ENCODE results near the gene UPK1A. TPM values are rescaled to one million over a fixed set of nuclear protein-coding genes. Genes with fewer than 3 reads are reported as not detected.

UPK1A gene
- total and polyA plus RNA-seq, 2 donors (not counting 1 experiment from before 2014, with no cell fraction given) = 0.16 TPM; not detected in 1

DNA sequence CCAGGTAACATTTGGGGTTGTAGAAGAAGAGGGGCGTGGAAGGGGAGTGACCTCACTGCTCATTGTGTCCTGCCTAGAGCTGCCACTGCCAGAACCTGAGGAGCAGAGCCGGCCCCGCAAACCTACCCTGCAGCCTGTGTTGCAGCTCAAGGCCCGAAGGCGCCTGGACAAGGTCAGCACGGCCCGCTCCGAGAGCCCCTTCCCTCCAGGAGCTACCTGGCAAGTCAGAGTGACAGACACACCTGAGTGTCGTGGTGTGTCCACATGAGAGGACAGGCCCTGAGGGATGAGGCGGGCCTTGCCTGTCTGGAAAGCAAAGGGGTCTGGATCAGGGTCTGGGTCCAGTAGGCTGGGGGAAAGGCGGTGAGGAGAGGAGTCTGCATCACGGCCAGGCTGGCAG, 58.2 kb downstream of the UPK1A start:
- H3K27ac Mint-ChIP-seq = no peak overlapping the region

DNA sequence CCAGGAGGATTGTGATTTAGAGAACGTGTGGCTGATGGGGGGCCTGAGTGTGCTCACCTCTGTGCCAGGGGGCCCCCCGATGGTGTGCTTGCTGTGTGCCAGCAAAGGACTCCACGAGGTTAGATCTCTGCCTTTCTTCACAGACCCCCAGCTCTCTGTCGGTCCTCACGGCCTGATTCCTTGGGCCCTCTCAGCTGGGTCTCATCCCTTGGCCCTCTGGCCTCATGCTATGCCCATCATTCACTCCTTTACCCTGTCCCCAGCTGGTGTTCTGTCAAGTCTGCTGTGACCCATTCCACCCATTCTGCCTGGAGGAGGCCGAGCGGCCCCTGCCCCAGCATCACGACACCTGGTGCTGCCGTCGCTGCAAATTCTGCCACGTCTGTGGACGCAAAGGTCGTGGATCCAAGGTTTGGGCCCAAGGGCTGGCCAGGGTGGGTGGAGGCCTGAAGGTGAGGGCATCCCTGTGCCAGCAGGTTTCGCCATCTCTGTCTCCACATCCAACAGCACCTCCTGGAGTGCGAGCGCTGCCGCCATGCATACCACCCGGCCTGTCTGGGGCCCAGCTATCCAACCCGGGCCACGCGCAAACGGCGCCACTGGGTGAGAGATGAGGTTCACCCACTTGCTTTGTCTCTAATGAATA, 59.0 kb downstream of the UPK1A start:
- no peaks in the 10 kb centered on the region for H3K27me3 Mint-ChIP-seq
- POLR2A ChIA-PET = interaction anchor here (0.5 to 1.2 kb wide), 2 partner anchors 15 to 159 kb away, joined by 3 read pairs; no protein-coding TSS in a partner anchor

More for the DNA sequence above, 58.2 kb downstream of the UPK1A start:
- Histone ChIP-seq H3K79me2 (ENCODE audit: control insufficient read depth, insufficient read depth, low read length) (peaks cover 79% of the 10 kb centered on the region), H2AFZ (ENCODE audit: insufficient read depth, low read depth, low read length, poor library complexity, severe bottlenecking) (no peak overlapping the region), H3K27me3 (replicated peaks in 1 of 4; ENCODE audit: control extremely low read depth in 1 of 4, control insufficient read depth in 3 of 4, insufficient read depth in 4 of 4, low read length in 3 of 4) (no peaks in the 10 kb centered on the region), H3K36me3 (replicated peaks in 1 of 2; ENCODE audit: control extremely low read depth in 1 of 2, control insufficient read depth in 1 of 2, extremely low read depth in 1 of 2, insufficient read depth in 2 of 2, low read length in 1 of 2) (peaks cover 5 to 91% of the 10 kb centered on the region in 2 experiments), H3K4me3 (ENCODE audit: control extremely low read depth in 1 of 5, extremely low read depth in 1 of 5, insufficient read depth in 1 of 5, low read depth in 2 of 5, low read length in 4 of 5) (no peak overlapping the region), H3K9me3 (ENCODE audit: control extremely low read depth in 1 of 3, control insufficient read depth in 2 of 3, insufficient read depth in 1 of 3, low read length in 2 of 3) (no peaks in the 10 kb centered on the region), H3K27ac (ENCODE audit: low read length in 2 of 2) (no peak overlapping the region), H3K4me1 (ENCODE audit: control insufficient read depth in 2 of 2, insufficient read depth in 2 of 2, low read length in 2 of 2) (peaks cover 0 to 2% of the 10 kb centered on the region in 2 donors), H3K4me2 (replicated peaks; ENCODE audit: low read depth, low read length, poor library complexity, severe bottlenecking) (no peak overlapping the region), H4K20me1 (ENCODE audit: control insufficient read depth, insufficient read depth, low read length, poor library complexity, severe bottlenecking) (peaks cover 63% of the 10 kb centered on the region), H3K9ac (ENCODE audit: low read length) (no peak overlapping the region)
- DNase-seq (no peak), ATAC-seq (ENCODE audit: low read depth) (no peak)
- H3K4me1 Mint-ChIP-seq = peaks cover 8% of the 10 kb centered on the region
- intact Hi-C loops (cut with micrococcal nuclease) = no loop called here
- no peak for TF ChIP-seq EZH2 (IDR thresholded peaks at IDR 0.05; ENCODE audit: borderline replicate concordance, insufficient read depth, low read depth, low read length, poor library complexity, severe bottlenecking)
- TF ChIP-seq, protein P1, sequence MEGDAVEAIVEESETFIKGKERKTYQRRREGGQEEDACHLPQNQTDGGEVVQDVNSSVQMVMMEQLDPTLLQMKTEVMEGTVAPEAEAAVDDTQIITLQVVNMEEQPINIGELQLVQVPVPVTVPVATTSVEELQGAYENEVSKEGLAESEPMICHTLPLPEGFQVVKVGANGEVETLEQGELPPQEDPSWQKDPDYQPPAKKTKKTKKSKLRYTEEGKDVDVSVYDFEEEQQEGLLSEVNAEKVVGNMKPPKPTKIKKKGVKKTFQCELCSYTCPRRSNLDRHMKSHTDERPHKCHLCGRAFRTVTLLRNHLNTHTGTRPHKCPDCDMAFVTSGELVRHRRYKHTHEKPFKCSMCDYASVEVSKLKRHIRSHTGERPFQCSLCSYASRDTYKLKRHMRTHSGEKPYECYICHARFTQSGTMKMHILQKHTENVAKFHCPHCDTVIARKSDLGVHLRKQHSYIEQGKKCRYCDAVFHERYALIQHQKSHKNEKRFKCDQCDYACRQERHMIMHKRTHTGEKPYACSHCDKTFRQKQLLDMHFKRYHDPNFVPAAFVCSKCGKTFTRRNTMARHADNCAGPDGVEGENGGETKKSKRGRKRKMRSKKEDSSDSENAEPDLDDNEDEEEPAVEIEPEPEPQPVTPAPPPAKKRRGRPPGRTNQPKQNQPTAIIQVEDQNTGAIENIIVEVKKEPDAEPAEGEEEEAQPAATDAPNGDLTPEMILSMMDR (IDR thresholded peaks at IDR 0.05) = no peak
- POLR2A ChIA-PET = interaction anchor here (1.2 kb wide), 1 partner anchor 16 kb away, joined by 3 read pairs; no protein-coding TSS in a partner anchor
- no peak overlapping the region for H3K4me3 Mint-ChIP-seq
- H3K27me3 Mint-ChIP-seq = no peaks in the 10 kb centered on the region
- CTCF ChIA-PET = interaction anchor here (1.1 kb wide), 1 partner anchor 31 kb away, joined by 3 read pairs; no protein-coding TSS in a partner anchor
- H3K9me3 Mint-ChIP-seq (ENCODE audit: insufficient read depth) = no peaks in the 10 kb centered on the region
- WGBS (ENCODE audit: insufficient coverage) = 98% methylated on average over 10 of the region's 12 CpGs

More for the DNA sequence above, 59.0 kb downstream of the UPK1A start:
- TF ChIP-seq, protein P1 (IDR thresholded peaks at IDR 0.05) = no peak
- no peak for TF ChIP-seq EZH2 (IDR thresholded peaks at IDR 0.05; ENCODE audit: borderline replicate concordance, insufficient read depth, low read depth, low read length, poor library complexity, severe bottlenecking)
- H3K4me2 ChIP-seq (replicated peaks; ENCODE audit: low read depth, low read length, poor library complexity, severe bottlenecking) = no peak overlapping the region
- H4K20me1 ChIP-seq (ENCODE audit: control insufficient read depth, insufficient read depth, low read length, poor library complexity, severe bottlenecking) = peaks cover 55% of the 10 kb centered on the region
- peaks cover 77% of the 10 kb centered on the region for H3K79me2 ChIP-seq (ENCODE audit: control insufficient read depth, insufficient read depth, low read length)
- WGBS (ENCODE audit: insufficient coverage) = 96% methylated on average over 9 of the region's 23 CpGs
- H3K4me3 Mint-ChIP-seq = no peak overlapping the region
- no peak overlapping the region for H3K9ac ChIP-seq (ENCODE audit: low read length)
- DNase-seq = no peak
- no peak overlapping the region for H3K4me3 ChIP-seq (ENCODE audit: control extremely low read depth in 1 of 5, extremely low read depth in 1 of 5, insufficient read depth in 1 of 5, low read depth in 2 of 5, low read length in 4 of 5)
- H3K9me3 Mint-ChIP-seq (ENCODE audit: insufficient read depth) = no peaks in the 10 kb centered on the region
- CTCF ChIA-PET = interaction anchor here (1.1 kb wide), 1 partner anchor 32 kb away, joined by 3 read pairs; no protein-coding TSS in a partner anchor
- ATAC-seq (ENCODE audit: low read depth) = no peak
- H3K9me3 ChIP-seq (ENCODE audit: control extremely low read depth in 1 of 3, control insufficient read depth in 2 of 3, insufficient read depth in 1 of 3, low read length in 2 of 3) = no peaks in the 10 kb centered on the region
- H3K27ac ChIP-seq (ENCODE audit: low read length in 2 of 2) = no peak overlapping the region
- H3K36me3 ChIP-seq (replicated peaks in 1 of 2; ENCODE audit: control extremely low read depth in 1 of 2, control insufficient read depth in 1 of 2, extremely low read depth in 1 of 2, insufficient read depth in 2 of 2, low read length in 1 of 2) = peaks cover 5 to 91% of the 10 kb centered on the region in 2 experiments
- no peak overlapping the region for H3K27ac Mint-ChIP-seq
- no peaks in the 10 kb centered on the region for H3K4me1 ChIP-seq (ENCODE audit: control insufficient read depth in 2 of 2, insufficient read depth in 2 of 2, low read length in 2 of 2)
- H2AFZ ChIP-seq (ENCODE audit: insufficient read depth, low read depth, low read length, poor library complexity, severe bottlenecking) = no peak overlapping the region
- no peaks in the 10 kb centered on the region for H3K27me3 ChIP-seq (replicated peaks in 1 of 4; ENCODE audit: control extremely low read depth in 1 of 4, control insufficient read depth in 3 of 4, insufficient read depth in 4 of 4, low read length in 3 of 4)
- H3K4me1 Mint-ChIP-seq = peaks cover 5% of the 10 kb centered on the region
- intact Hi-C loops (cut with micrococcal nuclease) = no loop called here

Data from B cell (primary cell).